ENCODE measurements around the gene HIF3A.

HIF3A gene

GRCh38 chr19:46376241-46377153 lies 79.7 kb downstream of the HIF3A start:
- H3K27ac ChIP-seq: no peak overlapping the region
- DNase-seq (ENCODE audit: low read depth, low spot score): no peak

GRCh38 chr19:46378268-46378667 lies 81.4 kb downstream of the HIF3A start:
- DNase-seq (ENCODE audit: low read depth, low spot score): no peak
- no peak overlapping the region for H3K27ac ChIP-seq

GRCh38 chr19:46380690-46381089 lies 83.8 kb downstream of the HIF3A start:
- H3K27ac ChIP-seq: no peak overlapping the region
- DNase-seq (ENCODE audit: low read depth, low spot score): no peak

DNA sequence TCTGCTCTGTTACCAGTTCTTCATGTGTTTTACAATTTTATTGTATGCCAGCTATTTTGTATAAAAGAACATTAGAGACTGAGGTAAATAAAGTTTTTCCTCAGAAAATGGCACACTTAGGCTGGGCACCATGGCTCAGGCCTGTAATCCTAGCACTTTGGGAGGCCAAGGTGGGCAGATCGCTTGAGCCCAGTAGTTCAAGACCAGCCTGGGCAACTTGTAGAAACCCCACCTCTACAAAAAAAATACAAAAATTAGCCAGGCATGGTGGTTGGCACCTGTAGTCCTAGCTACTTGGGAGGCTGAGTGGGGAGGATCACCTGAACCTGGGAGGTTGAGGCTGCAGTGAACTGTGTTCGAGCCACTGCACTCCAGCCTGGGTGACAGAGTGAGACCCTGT lies 84.5 kb downstream of the HIF3A start:
- H3K27ac ChIP-seq: no peak overlapping the region
- DNase-seq (ENCODE audit: low read depth, low spot score): no peak

- H3K27ac ChIP-seq: no peak overlapping the region
- no peak for DNase-seq (ENCODE audit: low read depth, low spot score)
Measured at GRCh38 chr19:46381756-46382345, 85.0 kb downstream of the HIF3A start.

- no peak overlapping the region for H3K27ac ChIP-seq
- DNase-seq (ENCODE audit: low read depth, low spot score): no peak
Measured at GRCh38 chr19:46383171-46383815, 86.5 kb downstream of the HIF3A start.

DNA sequence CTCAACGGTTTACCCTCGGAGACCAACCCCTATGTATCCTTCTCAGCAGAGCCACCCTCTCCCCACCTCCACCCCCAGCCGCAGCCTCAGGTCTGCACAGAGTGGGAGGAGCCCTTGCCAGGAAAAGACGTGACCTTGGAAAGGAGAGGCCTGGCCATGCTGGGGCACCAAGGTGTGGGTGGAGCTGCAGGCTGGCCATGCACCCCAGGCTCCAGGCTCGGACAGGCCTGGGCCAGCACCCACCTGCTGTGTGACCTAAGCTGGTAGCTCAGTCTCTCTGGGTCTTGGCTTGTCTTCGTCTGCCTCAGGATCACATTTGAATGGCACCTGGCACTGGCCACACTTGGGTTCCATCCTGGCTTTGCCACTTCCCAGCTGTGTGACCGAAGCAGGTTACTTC lies 87.0 kb downstream of the HIF3A start:
- H3K27ac ChIP-seq: no peak overlapping the region
- DNase-seq (ENCODE audit: low read depth, low spot score): no peak

DNA sequence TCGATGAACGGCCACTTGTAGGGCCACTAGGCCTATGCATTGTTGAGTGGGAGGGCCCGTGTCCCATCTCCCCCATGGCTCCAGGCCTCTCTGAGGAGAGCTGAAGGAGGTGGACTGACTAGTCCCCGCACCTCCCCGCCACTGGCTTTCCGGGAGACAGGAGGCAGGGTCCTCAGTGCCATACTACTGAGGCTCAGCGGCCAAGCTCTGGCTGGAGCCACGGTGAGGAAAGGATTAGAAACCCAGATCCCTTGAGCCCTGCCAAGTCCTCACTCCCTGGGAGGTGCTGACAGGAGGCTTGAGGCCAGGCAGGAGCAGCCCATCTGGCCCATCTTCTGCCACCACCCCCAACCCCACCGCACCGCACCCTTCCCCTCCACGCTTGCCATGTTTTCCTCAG lies 87.6 kb downstream of the HIF3A start:
- no peak overlapping the region for H3K27ac ChIP-seq
- DNase-seq (ENCODE audit: low read depth, low spot score): no peak

GRCh38 chr19:46385636-46386035 lies 88.8 kb downstream of the HIF3A start:
- no peak for DNase-seq (ENCODE audit: low read depth, low spot score)

DNA sequence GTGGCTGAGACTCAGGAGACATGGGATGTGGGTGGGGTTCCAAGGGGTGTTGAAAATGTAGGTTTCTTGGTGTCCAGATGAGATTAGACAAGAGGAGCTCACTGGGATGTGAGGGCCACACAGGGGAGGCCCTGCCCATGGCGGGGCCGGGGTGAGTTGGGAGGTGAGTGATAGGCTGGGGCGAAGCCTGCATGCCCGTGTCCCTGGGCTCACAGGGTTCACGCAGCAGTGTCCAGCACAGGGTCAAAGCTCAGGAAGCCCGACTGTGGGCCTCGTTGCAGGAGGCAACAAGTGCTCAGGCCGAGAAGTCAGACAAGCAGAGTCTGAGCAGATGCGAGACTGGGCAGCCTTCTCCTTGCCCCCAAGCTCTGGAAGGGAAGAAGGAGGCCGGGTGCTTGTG lies 89.3 kb downstream of the HIF3A start:
- no peak for DNase-seq (ENCODE audit: low read depth, low spot score)
- no peak overlapping the region for H3K27ac ChIP-seq

More at GRCh38 chr19:46385636-46386035, 88.8 kb downstream of the HIF3A start:
- H3K27ac ChIP-seq: no peak overlapping the region

- no peak for DNase-seq (ENCODE audit: low read depth, low spot score)
Measured at GRCh38 chr19:46386996-46387712, 90.3 kb downstream of the HIF3A start.

DNA sequence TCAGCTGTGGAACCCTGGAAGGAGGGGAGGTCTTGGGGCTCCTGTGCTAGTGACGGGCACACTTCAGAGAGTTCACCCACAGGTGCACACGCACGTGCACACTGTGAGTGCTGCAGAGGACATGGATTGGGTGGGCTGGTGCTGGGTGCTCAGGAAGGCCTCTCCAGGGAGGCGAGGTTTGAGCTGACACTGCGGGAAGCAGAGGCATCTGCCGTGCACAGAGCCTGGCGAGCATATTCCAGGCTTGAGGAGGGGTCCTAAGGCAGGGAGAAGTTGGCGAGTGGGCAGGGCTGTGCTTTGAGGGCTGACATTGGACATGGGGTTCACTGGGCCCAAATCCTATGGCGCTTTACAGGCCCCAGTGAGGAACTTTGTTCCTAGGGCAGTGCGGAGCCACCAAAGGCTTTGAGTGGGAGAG lies 90.9 kb downstream of the HIF3A start:
- H3K27ac ChIP-seq: no peak overlapping the region
- DNase-seq (ENCODE audit: low read depth, low spot score): no peak

More at GRCh38 chr19:46386996-46387712, 90.3 kb downstream of the HIF3A start:
- H3K27ac ChIP-seq: no peak overlapping the region

DNA sequence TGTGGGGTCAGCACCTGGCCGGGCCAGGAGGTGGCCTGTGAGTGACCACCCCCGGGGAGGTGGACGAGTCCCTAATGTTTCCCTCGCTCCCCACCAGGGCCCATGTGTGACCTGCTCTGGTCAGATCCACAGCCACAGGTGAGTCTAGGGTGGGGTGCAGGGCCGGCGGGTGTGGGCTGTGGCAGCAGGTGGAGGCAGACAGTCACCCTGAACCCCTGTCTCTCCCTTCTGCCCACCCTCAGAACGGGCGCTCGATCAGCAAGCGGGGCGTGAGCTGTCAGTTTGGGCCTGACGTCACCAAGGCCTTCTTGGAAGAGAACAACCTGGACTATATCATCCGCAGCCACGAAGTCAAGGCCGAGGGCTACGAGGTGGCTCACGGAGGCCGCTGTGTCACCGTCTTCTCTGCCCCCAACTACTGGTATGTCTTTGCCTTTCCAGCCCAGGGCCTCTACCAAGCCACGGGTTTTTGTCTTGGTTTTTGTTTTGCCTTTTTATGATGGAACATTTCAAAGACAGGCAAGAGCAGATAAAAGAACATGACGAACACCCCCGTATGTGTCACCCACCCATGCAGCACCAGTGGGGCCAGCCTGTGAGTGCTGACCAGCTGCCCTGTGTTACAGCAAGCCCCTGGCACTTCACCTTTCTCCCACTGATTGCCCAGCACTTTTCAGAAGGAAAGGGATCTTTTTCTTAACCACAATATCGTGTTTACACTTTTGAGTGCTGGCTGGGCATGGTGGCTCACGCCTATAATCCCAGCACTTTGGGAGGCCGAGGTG lies 91.7 kb downstream of the HIF3A start:
- DNase-seq (ENCODE audit: low read depth, low spot score): no peak
- H3K27ac ChIP-seq: no peak overlapping the region

DNA sequence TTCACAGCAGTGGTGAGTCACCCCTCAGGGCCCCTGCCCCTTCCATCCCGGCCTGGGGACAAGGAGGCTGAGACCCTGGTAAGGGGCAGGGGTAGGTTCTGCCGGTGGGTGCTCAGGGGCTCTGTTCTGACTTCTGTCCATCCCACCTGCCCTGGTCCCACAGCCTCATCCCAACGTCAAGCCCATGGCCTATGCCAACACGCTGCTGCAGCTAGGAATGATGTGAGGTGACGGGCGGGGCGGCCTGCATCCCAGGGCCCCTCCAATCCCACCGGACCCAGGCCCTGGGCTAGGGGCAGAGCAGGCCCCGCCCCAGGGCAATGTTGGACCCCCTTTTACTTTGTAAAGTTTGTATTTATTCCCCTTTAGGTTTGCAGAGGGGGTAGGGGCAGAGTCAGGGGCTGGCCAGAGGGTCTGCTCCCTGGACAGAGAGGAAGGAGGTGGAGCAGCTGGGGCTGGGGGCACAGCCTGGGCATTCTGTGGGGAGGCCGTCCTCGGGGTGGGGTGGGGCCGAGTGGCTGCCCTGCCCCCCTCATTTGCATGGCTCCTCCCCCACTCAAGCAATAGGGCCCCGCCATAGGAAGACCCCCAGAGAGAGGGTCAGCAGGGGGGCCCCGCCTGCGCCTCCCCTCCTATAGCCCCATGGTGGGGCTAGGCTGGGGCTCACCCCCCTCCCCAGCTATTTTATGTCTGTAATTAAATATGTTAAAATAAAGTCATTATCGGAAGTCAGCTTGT lies 93.4 kb downstream of the HIF3A start:
- no peak for DNase-seq (ENCODE audit: low read depth, low spot score)
- H3K27ac ChIP-seq: no peak overlapping the region

GRCh38 chr19:46390866-46391265 lies 94.0 kb downstream of the HIF3A start:
- no peak for DNase-seq (ENCODE audit: low read depth, low spot score)

GRCh38 chr19:46391296-46392251 lies 94.7 kb downstream of the HIF3A start:
- DNase-seq (ENCODE audit: low read depth, low spot score): no peak
- no peak overlapping the region for H3K27ac ChIP-seq

More at GRCh38 chr19:46390866-46391265, 94.0 kb downstream of the HIF3A start:
- no peak overlapping the region for H3K27ac ChIP-seq

DNA sequence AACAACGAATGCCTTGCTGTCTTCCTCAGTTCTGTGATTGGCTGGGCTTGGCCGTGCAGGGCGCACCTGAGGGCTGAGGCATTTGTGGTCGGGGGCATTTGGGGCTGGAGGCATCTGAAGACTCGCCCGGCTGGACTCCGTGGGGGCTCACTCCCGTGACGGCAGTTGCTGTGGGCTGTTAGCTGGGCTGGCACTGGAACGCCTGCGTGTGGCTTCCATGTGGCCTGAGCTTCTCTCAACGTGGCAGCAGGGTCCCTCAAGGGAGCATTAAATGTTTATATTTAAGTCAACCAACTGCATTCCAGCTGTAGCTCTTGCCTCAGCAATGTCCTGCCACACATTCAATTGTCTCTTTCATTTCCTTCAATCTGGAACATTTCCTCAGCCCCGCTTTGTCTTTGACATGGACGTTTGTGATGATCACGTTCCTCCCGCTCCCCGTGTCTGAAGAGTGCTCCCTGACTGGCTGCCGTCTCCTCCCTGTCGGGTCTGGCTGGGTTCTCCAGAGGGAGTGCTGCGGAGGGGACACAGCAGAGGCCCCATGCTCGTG lies 95.5 kb downstream of the HIF3A start:
- no peak overlapping the region for H3K27ac ChIP-seq

GRCh38 chr19:46392837-46393236 lies 96.0 kb downstream of the HIF3A start:
- no peak for DNase-seq (ENCODE audit: low read depth, low spot score)
- H3K27ac ChIP-seq: no peak overlapping the region

More for the DNA sequence above, 95.5 kb downstream of the HIF3A start:
- no peak for DNase-seq (ENCODE audit: low read depth, low spot score)

All from epithelial cell of prostate (primary cell).